HepG2 (cell line): ENCODE data around the gene REM2. TPM values are rescaled to one million over a fixed set of nuclear protein-coding genes. Genes with fewer than 3 reads are reported as not detected.

ENCODE experiments used
- ARID2 ChIP-seq: sonication (generic); formaldehyde crosslinking; IDR thresholded peaks from 2 replicates; pipeline ENCODE4 v1.8.1; 2022; ENCODE audit warnings: mild to moderate bottlenecking, missing genetic modification reagents, borderline replicate concordance
- GTF2F1 ChIP-seq: fragments of 150-350 bp; IDR thresholded peaks from 2 replicates; pipeline ENCODE4 v1.6.1; 2014; ENCODE audit warnings: low read length
- LCORL ChIP-seq, 2 experiments: fragments of 450-650 bp in 1 of 2; sonication (generic) in 1 of 2; formaldehyde crosslinking in 1 of 2; IDR thresholded peaks; 2 replicates each; pipeline versions ENCODE4 v1.5.0 to v1.6.1; 2017 to 2020; ENCODE audit warnings: antibody characterized with exemption in 1 of 2, missing genetic modification reagents in 1 of 2
- NR2C2 ChIP-seq: sonication (generic); formaldehyde crosslinking; IDR thresholded peaks from 2 replicates; pipeline ENCODE4 v1.4.0; 2020; ENCODE audit warnings: missing genetic modification reagents, mild to moderate bottlenecking, moderate library complexity, borderline replicate concordance
- PRPF4 ChIP-seq: fragments of 200-400 bp; formaldehyde crosslinking; IDR thresholded peaks from 2 replicates; pipeline ENCODE4 v1.6.1; 2016; ENCODE audit warnings: low read length, low read depth; ENCODE audit not compliant: poor library complexity, severe bottlenecking
- REXO4 ChIP-seq: sonication (generic); formaldehyde crosslinking; IDR thresholded peaks from 2 replicates; pipeline ENCODE4 v1.8.0; 2022; ENCODE audit warnings: missing genetic modification reagents, mild to moderate bottlenecking, borderline replicate concordance
- SP140L ChIP-seq: sonication (generic); formaldehyde crosslinking; IDR thresholded peaks from 2 replicates; pipeline ENCODE4 v1.4.0; 2020; ENCODE audit warnings: missing genetic modification reagents, borderline replicate concordance
- TSC22D2 ChIP-seq: sonication (generic); formaldehyde crosslinking; IDR thresholded peaks from 2 replicates; pipeline ENCODE4 v1.5.1; 2020; ENCODE audit warnings: missing genetic modification reagents, mild to moderate bottlenecking, borderline replicate concordance
- ZFY ChIP-seq: sonication (generic); formaldehyde crosslinking; IDR thresholded peaks from 2 replicates; pipeline ENCODE4 v1.4.0; 2020; ENCODE audit warnings: missing genetic modification reagents
- ZNF724P ChIP-seq: sonication (generic); formaldehyde crosslinking; IDR thresholded peaks from 2 replicates; pipeline ENCODE4 v1.8.0; 2022; ENCODE audit warnings: missing genetic modification reagents, borderline replicate concordance
- polyA plus RNA-seq, 8 experiments: library from polyadenylated mRNA; depleted of rRNA in 3 of 8; stranded (reverse) in 7 of 8; unstranded in 1 of 8; fragments of >200 nt; fragmentation: Illumina TruSeq in 4 of 8; extraction: Trizol in 4 of 8; gene quantifications; 2 replicates each; pipeline versions ENCODE4 v1.2.1 to v1.2.3, GENCODE V29; 2011 to 2016; ENCODE audit warnings: low read depth in 4 of 8, missing spikeins in 1 of 8, mixed read lengths in 1 of 8; ENCODE audit not compliant: insufficient read depth in 1 of 8
- total RNA-seq, 5 experiments: library from RNA; depleted of rRNA; stranded (reverse); fragments of >200 nt; fragmentation: Illumina TruSeq; extraction: Trizol; gene quantifications; 2 replicates each; pipeline ENCODE4 v1.2.3, GENCODE V29; 2016; ENCODE audit warnings: low read depth in 1 of 5
- TF ChIP-seq, protein P1 (sequence below): sonication (generic); formaldehyde crosslinking; IDR thresholded peaks from 2 replicates; pipeline ENCODE4 v1.4.0; 2020; ENCODE audit warnings: missing genetic modification reagents
- TF ChIP-seq, protein P2 (sequence below): sonication (generic); formaldehyde crosslinking; IDR thresholded peaks from 2 replicates; pipeline ENCODE4 v1.8.0; 2022; ENCODE audit warnings: missing genetic modification reagents, mild to moderate bottlenecking, borderline replicate concordance
- TF ChIP-seq, protein P3 (sequence below): IDR thresholded peaks from 2 replicates; pipeline ENCODE4 v1.6.1; 2016; ENCODE audit warnings: mild to moderate bottlenecking, missing biosample characterization, missing genetic modification reagents
- TF ChIP-seq, protein P4 (sequence below): sonication (generic); formaldehyde crosslinking; IDR thresholded peaks from 2 replicates; pipeline ENCODE4 v1.4.0; 2020; ENCODE audit warnings: missing genetic modification reagents

REM2 gene
- total and polyA plus RNA-seq, 2 of the 13 experiments (the other 11 are each of a cell fraction or from before 2014, with no cell fraction given): 0.20 TPM; not detected in 1

DNA sequence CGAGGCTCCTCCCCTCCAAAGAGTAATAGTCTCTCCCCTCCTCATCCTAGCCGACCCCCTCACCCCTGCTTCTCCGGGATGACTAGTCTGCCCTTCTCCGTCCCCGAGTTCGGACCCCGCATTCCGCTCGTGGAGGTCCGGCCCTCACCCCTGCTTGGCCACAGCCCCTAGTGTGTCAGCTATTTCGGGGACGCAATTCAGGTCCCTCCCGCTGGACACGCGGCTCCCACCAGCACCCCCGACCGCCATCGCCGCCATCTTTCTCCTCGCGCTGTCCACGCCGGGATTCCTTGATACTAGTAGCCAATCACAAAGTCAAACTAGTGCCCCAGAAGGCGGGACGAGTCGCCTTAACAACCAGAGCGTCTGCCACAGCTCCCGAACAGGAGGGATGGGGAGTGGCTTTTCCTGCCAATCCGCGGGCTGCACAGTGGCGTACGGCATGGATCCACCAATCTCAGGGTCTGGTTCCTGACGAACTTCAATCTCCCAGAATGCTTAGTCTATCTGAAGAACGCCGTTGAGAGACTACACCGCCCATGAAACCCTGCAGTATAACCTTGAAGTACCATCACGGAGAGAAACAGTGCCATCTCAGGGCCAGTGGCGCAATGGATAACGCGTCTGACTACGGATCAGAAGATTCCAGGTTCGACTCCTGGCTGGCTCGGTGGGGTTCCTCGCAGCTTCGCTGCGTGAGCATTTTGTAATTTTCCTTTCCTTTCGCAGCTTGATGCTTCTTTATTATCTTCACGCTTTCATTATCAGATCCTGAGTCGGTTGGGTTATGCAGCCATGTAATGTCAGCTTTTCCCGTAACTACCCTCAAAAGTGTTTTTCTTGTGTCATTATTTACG, 46.3 kb downstream of the REM2 start, which contains the start of gene PRMT5 (continued):
- TF ChIP-seq, protein P1, sequence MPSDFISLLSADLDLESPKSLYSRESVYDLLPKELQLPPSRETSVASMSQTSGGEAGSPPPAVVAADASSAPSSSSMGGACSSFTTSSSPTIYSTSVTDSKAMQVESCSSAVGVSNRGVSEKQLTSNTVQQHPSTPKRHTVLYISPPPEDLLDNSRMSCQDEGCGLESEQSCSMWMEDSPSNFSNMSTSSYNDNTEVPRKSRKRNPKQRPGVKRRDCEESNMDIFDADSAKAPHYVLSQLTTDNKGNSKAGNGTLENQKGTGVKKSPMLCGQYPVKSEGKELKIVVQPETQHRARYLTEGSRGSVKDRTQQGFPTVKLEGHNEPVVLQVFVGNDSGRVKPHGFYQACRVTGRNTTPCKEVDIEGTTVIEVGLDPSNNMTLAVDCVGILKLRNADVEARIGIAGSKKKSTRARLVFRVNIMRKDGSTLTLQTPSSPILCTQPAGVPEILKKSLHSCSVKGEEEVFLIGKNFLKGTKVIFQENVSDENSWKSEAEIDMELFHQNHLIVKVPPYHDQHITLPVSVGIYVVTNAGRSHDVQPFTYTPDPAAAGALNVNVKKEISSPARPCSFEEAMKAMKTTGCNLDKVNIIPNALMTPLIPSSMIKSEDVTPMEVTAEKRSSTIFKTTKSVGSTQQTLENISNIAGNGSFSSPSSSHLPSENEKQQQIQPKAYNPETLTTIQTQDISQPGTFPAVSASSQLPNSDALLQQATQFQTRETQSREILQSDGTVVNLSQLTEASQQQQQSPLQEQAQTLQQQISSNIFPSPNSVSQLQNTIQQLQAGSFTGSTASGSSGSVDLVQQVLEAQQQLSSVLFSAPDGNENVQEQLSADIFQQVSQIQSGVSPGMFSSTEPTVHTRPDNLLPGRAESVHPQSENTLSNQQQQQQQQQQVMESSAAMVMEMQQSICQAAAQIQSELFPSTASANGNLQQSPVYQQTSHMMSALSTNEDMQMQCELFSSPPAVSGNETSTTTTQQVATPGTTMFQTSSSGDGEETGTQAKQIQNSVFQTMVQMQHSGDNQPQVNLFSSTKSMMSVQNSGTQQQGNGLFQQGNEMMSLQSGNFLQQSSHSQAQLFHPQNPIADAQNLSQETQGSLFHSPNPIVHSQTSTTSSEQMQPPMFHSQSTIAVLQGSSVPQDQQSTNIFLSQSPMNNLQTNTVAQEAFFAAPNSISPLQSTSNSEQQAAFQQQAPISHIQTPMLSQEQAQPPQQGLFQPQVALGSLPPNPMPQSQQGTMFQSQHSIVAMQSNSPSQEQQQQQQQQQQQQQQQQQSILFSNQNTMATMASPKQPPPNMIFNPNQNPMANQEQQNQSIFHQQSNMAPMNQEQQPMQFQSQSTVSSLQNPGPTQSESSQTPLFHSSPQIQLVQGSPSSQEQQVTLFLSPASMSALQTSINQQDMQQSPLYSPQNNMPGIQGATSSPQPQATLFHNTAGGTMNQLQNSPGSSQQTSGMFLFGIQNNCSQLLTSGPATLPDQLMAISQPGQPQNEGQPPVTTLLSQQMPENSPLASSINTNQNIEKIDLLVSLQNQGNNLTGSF: 0 out of 2 replicates have a peak, but pooled peaks have one; percentile 59
- peak; percentile 96 for TF ChIP-seq ZNF724P (CRISPR knock-in tag)
- TF ChIP-seq LCORL (IDR thresholded peaks at IDR 0.05): no peak
- TF ChIP-seq LCORL (CRISPR knock-in tag; IDR thresholded peaks at IDR 0.05): peak; percentile 82; the same call in 1 of the 2 replicates
- TF ChIP-seq REXO4: no peak
- TF ChIP-seq PRPF4: peak; percentile 69
- TF ChIP-seq ARID2: peak; percentile 79; the same call in 1 of the 2 replicates
- TF ChIP-seq, protein P2, sequence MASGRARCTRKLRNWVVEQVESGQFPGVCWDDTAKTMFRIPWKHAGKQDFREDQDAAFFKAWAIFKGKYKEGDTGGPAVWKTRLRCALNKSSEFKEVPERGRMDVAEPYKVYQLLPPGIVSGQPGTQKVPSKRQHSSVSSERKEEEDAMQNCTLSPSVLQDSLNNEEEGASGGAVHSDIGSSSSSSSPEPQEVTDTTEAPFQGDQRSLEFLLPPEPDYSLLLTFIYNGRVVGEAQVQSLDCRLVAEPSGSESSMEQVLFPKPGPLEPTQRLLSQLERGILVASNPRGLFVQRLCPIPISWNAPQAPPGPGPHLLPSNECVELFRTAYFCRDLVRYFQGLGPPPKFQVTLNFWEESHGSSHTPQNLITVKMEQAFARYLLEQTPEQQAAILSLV (CRISPR knock-in tag): peak; percentile 99
- peak; percentile 88 for TF ChIP-seq TSC22D2 (CRISPR knock-in tag)
- TF ChIP-seq, protein P3, sequence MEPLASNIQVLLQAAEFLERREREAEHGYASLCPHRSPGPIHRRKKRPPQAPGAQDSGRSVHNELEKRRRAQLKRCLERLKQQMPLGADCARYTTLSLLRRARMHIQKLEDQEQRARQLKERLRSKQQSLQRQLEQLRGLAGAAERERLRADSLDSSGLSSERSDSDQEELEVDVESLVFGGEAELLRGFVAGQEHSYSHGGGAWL (CRISPR knock-in tag): peak; percentile 90; the same call in 1 of the 2 replicates
- TF ChIP-seq GTF2F1: peak; percentile 78; the same call in 1 of the 2 replicates
- TF ChIP-seq SP140L (CRISPR knock-in tag): peak; percentile 99
- TF ChIP-seq NR2C2: peak; percentile 73; the same call in 1 of the 2 replicates
- TF ChIP-seq, protein P4, sequence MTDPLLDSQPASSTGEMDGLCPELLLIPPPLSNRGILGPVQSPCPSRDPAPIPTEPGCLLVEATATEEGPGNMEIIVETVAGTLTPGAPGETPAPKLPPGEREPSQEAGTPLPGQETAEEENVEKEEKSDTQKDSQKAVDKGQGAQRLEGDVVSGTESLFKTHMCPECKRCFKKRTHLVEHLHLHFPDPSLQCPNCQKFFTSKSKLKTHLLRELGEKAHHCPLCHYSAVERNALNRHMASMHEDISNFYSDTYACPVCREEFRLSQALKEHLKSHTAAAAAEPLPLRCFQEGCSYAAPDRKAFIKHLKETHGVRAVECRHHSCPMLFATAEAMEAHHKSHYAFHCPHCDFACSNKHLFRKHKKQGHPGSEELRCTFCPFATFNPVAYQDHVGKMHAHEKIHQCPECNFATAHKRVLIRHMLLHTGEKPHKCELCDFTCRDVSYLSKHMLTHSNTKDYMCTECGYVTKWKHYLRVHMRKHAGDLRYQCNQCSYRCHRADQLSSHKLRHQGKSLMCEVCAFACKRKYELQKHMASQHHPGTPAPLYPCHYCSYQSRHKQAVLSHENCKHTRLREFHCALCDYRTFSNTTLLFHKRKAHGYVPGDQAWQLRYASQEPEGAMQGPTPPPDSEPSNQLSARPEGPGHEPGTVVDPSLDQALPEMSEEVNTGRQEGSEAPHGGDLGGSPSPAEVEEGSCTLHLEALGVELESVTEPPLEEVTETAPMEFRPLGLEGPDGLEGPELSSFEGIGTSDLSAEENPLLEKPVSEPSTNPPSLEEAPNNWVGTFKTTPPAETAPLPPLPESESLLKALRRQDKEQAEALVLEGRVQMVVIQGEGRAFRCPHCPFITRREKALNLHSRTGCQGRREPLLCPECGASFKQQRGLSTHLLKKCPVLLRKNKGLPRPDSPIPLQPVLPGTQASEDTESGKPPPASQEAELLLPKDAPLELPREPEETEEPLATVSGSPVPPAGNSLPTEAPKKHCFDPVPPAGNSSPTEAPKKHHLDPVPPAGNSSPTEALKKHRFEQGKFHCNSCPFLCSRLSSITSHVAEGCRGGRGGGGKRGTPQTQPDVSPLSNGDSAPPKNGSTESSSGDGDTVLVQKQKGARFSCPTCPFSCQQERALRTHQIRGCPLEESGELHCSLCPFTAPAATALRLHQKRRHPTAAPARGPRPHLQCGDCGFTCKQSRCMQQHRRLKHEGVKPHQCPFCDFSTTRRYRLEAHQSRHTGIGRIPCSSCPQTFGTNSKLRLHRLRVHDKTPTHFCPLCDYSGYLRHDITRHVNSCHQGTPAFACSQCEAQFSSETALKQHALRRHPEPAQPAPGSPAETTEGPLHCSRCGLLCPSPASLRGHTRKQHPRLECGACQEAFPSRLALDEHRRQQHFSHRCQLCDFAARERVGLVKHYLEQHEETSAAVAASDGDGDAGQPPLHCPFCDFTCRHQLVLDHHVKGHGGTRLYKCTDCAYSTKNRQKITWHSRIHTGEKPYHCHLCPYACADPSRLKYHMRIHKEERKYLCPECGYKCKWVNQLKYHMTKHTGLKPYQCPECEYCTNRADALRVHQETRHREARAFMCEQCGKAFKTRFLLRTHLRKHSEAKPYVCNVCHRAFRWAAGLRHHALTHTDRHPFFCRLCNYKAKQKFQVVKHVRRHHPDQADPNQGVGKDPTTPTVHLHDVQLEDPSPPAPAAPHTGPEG (CRISPR knock-in tag): peak; percentile 82
- TF ChIP-seq ZFY (CRISPR knock-in tag): peak; percentile 79
